Tibial nerve (tissue), 4 donors: ENCODE measurements around the gene CCDC57.

Source experiments
- CTCF ChIP-seq, 5 experiments: fragments of 200-600 bp in 3 of 5; fragments of 450-650 bp in 2 of 5; sonication (generic) in 3 of 5; IDR thresholded peaks; one replicate each; pipeline ENCODE4 v1.5.1; 2016 to 2019; ENCODE audit warnings: antibody characterized with exemption in 5 of 5, mild to moderate bottlenecking in 3 of 5, moderate library complexity in 2 of 5
- EP300 ChIP-seq, 2 donors: sonication (generic); formaldehyde crosslinking; IDR thresholded peaks; one replicate each; pipeline ENCODE4 v1.6.1; 2017; ENCODE audit warnings: antibody characterized with exemption in 2 of 2, mild to moderate bottlenecking in 1 of 2
- POLR2A ChIP-seq, 2 donors: fragments of 450-650 bp; IDR thresholded peaks; one replicate each; pipeline ENCODE4 v1.6.1; 2017; ENCODE audit warnings: antibody characterized with exemption in 2 of 2, mild to moderate bottlenecking in 2 of 2, moderate library complexity in 2 of 2

- TF ChIP-seq CTCF (IDR thresholded peaks at IDR 0.05) (no peak), POLR2A (IDR thresholded peaks at IDR 0.05) (no peak), EP300 (IDR thresholded peaks at IDR 0.05) (no peak)
Measured at GRCh38 chr17:82171750-82172375, 40.8 kb downstream of the CCDC57 start.
